ENCODE results near the gene GNAZ.

Gene GNAZ

DNA sequence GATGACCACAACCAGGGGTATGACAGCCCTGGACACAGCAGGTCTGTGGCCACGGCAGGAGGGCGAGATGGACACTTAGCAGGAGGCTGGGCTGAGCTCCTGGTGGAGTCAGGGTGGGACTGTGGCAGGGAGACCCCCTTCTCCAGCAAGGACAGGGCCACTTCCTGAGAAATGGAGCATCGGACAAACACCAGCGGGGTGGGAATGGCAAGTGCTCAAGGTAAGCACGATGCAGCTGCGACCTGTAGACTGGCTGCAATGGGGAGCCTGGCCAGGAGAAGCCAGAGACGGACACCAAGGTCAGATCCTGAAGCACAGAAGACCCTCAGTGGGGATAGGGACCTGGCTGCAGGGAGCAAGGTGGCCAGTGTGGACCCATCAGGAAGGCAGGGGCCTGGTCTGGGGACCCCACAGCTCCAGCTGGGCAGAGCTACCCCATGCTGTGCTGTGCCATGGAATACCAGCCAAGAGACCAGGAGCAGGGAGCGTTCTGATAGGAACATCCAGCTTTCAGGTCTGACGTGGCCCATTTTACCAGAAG is 42.2 kb downstream of the GNAZ start:
- TF ChIP-seq, protein P1, sequence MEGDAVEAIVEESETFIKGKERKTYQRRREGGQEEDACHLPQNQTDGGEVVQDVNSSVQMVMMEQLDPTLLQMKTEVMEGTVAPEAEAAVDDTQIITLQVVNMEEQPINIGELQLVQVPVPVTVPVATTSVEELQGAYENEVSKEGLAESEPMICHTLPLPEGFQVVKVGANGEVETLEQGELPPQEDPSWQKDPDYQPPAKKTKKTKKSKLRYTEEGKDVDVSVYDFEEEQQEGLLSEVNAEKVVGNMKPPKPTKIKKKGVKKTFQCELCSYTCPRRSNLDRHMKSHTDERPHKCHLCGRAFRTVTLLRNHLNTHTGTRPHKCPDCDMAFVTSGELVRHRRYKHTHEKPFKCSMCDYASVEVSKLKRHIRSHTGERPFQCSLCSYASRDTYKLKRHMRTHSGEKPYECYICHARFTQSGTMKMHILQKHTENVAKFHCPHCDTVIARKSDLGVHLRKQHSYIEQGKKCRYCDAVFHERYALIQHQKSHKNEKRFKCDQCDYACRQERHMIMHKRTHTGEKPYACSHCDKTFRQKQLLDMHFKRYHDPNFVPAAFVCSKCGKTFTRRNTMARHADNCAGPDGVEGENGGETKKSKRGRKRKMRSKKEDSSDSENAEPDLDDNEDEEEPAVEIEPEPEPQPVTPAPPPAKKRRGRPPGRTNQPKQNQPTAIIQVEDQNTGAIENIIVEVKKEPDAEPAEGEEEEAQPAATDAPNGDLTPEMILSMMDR (IDR thresholded peaks at IDR 0.05; ENCODE audit: insufficient read depth, low read length, missing control alignments) = no peak
- H3K4me3 ChIP-seq (ENCODE audit: low read depth, low read length) = no peak overlapping the region
- ChIA-PET POLR2A (no interaction called here), CTCF (interaction anchor here (2.2 to 4.0 kb wide), 2 partner anchors 153 to 156 kb away, joined by 9 to 26 read pairs; no protein-coding TSS in a partner anchor)
- no peak for DNase-seq (ENCODE audit: low read depth, low spot score)

DNA sequence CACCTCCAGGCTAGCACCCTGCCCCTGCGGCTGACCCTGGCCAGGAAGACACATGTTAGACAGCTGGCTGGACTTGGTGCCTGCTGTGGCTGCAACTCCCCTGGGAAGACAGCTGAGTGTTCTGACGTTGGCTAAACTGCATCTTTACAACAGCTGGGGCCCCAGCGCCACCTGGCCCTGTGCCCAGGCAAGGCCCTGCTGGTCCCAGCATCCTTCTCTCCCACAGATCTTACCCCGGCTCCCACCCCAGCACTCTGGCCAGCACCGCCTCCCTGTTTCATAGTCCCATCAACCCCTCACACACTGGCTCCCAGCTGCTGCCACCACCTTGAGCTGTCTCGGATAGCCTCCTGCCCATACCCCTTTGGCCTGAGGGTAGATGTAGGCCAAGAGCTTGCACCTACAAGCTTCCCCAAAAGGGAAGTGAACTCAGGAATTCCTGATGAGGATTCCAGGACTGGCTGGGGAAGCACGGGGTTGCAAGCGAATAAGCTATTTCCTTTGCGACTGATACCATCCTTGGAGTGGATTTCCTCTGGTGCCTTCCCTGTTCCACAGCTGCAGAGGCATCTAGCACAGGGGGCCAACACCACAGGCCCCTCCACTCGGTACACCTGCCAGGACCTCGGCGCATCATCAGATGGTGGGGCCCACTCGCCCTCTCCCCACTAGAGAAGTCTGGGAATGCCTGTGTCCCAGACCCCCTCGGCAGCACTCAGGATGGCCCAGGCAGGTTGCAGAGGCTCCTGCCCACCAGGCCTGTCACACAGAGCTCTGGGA is 42.9 kb downstream of the GNAZ start:
- TF ChIP-seq, protein P1 (IDR thresholded peaks at IDR 0.05; ENCODE audit: insufficient read depth, low read length, missing control alignments) = no peak
- ChIA-PET POLR2A (no interaction called here), CTCF (interaction anchor here (0.9 to 4.0 kb wide), 6 partner anchors 15 to 169 kb away, joined by 3 to 26 read pairs (median 3); no protein-coding TSS in a partner anchor)
- DNase-seq (ENCODE audit: low read depth, low spot score) = no peak
- no peak overlapping the region for H3K4me3 ChIP-seq (ENCODE audit: low read depth, low read length)

DNA sequence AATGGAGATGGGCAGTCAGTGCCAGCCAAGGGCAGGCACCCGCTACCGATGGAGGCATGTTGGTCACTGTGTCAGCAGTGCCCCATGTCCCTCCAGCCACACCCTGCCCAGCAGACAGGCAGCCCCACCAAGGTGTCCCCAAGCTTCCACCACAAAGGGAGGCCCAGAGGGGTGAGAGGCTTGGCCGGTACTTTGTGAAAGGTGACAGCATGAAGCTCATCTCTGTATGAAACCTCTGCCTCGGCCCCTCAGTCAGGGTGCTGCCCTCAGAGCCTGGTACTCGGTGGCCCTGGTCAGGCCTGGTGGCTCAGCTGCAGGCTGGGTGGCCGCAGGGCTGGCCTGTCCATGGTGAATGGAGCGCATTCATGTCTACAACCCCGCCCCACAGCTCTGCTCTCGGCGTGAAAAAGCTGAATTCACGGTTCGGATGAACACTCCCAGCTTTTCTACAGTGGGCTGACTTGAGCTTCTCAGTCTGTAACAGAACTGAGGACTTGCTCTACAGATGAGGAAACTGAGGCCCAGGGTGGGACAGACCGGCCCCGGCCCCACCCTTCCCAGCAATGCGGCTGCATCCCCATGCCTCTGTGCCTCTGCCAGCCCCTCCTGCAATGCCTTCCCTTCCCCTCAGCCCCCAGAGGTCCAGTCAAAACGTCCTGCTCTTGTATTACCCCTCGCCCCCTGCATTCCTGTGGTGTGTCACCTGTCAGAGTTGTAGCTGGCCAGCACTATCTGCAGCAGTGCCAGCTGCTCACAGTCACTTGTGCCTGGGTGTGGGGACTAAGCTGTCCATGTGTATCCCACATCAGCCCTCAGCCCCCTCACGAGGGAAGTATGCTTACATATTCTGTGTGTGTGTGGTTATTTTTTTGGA is 43.8 kb downstream of the GNAZ start:
- DNase-seq (ENCODE audit: low read depth, low spot score) = no peak
- POLR2A ChIA-PET = no interaction called here
- CTCF ChIA-PET = interaction anchor here (0.8 to 4.0 kb wide), 8 partner anchors 14 to 258 kb away, joined by 3 to 26 read pairs (median 4); no protein-coding TSS in a partner anchor
- no peak overlapping the region for H3K4me3 ChIP-seq (ENCODE audit: low read depth, low read length)
- TF ChIP-seq, protein P1 (IDR thresholded peaks at IDR 0.05; ENCODE audit: insufficient read depth, low read length, missing control alignments) = no peak

DNA sequence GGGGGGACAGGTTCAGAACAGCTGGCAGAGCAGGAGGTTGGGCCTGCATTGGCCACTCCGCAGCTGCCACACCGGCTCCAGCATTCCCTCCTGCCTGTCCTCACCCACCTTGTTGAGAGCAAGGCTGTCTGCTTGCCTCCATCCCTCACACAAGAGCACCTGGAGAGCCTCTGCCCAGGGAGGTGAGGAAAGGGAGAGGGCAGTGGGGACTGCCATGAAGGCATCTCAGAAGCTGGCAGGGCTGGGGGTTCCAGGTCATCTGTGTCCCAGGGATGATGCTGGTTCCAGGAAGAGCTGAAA is 44.4 kb downstream of the GNAZ start:
- POLR2A ChIA-PET = no interaction called here
- no peak overlapping the region for H3K4me3 ChIP-seq (ENCODE audit: low read depth, low read length)
- TF ChIP-seq, protein P1 (IDR thresholded peaks at IDR 0.05; ENCODE audit: insufficient read depth, low read length, missing control alignments) = no peak
- DNase-seq (ENCODE audit: low read depth, low spot score) = no peak
- CTCF ChIA-PET = interaction anchor here (0.8 to 4.0 kb wide), 4 partner anchors 13 to 259 kb away, joined by 3 to 26 read pairs (median 4); no protein-coding TSS in a partner anchor

DNA sequence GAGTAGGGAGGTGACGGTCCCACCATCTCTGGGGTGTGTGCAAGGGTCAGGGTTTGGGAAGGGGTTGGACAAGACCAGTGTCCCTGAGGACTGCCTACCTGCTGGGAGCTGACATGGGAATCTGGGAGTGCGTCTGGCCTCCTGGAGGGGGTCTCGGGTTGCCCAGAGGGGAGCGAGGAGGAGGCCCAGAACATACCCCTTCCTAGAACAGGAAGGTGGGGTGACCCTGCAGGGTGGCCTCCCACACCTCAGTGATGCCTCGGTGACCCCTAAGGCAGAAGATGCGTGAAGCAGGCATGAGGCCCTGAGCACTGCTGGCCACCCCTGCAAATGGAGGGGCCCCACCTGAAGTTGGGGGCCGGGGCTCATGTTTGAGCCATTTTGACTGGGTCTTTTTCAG is 45.0 kb downstream of the GNAZ start:
- POLR2A ChIA-PET = no interaction called here
- CTCF ChIA-PET = no interaction called here
- H3K4me3 ChIP-seq (ENCODE audit: low read depth, low read length) = no peak overlapping the region
- TF ChIP-seq, protein P1 (IDR thresholded peaks at IDR 0.05; ENCODE audit: insufficient read depth, low read length, missing control alignments) = no peak
- no peak for DNase-seq (ENCODE audit: low read depth, low spot score)

All from AG04449 (cell line).